NT2/D1 (cell line): ENCODE measurements around the gene PLCG2.
A peak's percentile ranks its signal among the peaks of the same experiment; 100 is the strongest.

ENCODE experiments used
- DNase-seq: peaks from one replicate; pipeline ENCODE4 v3.0.0-alpha.2; 2011; ENCODE audit warnings: low read depth, low spot score
- H3K27me3 ChIP-seq: 2 replicates; pipeline ENCODE4 v1.6.0; 2011; ENCODE audit warnings: mild to moderate bottlenecking; ENCODE audit not compliant: insufficient read length, insufficient read depth
- H3K36me3 ChIP-seq: 2 replicates; pipeline ENCODE4 v1.6.1; 2011; ENCODE audit warnings: mild to moderate bottlenecking, low read length, mixed read lengths; ENCODE audit not compliant: insufficient read depth, insufficient read length
- H3K4me1 ChIP-seq: 2 replicates; pipeline ENCODE4 v1.5.1; 2011; ENCODE audit not compliant: insufficient read depth, insufficient read length
- H3K4me3 ChIP-seq: 2 replicates; pipeline ENCODE4 v1.5.1; 2011; ENCODE audit warnings: low read depth; ENCODE audit not compliant: insufficient read length
- H3K9ac ChIP-seq: 2 replicates; pipeline ENCODE4 v1.6.0; 2011; ENCODE audit warnings: low read depth; ENCODE audit not compliant: insufficient read length
- H3K9me3 ChIP-seq: 2 replicates; pipeline ENCODE4 v1.5.1; 2011; ENCODE audit warnings: mild to moderate bottlenecking, low read length; ENCODE audit not compliant: insufficient read depth
- SUZ12 ChIP-seq: IDR thresholded peaks from 2 replicates; pipeline ENCODE4 v1.6.1; 2011; ENCODE audit not compliant: insufficient read length, insufficient read depth; ENCODE audit errors: extremely low read depth
- YY1 ChIP-seq: IDR thresholded peaks from 2 replicates; pipeline ENCODE4 v1.6.1; 2011; ENCODE audit not compliant: insufficient read length, insufficient read depth
- ZNF274 ChIP-seq: IDR thresholded peaks from 2 replicates; pipeline ENCODE4 v1.6.1; 2011; ENCODE audit warnings: mild to moderate bottlenecking, low read depth, low read length

Gene PLCG2

GRCh38 chr16:81745704-81746558 is 33.2 kb upstream of the PLCG2 start:
- Histone ChIP-seq H3K4me3 (peak overlapping the region; percentile 65), H3K4me1 (peaks cover 5% of the 10 kb centered on the region), H3K27me3 (no peaks in the 10 kb centered on the region), H3K36me3 (no peaks in the 10 kb centered on the region), H3K9ac (peak overlapping the region; percentile 61), H3K9me3 (no peaks in the 10 kb centered on the region)
- TF ChIP-seq SUZ12: no peak
- TF ChIP-seq ZNF274: no peak
- TF ChIP-seq YY1: no peak
- DNase-seq: no peak

- Histone ChIP-seq H3K9me3 (no peaks in the 10 kb centered on the region), H3K4me3 (peak overlapping the region; percentile 65), H3K9ac (peak overlapping the region; percentile 61), H3K4me1 (peaks cover 5% of the 10 kb centered on the region), H3K27me3 (no peaks in the 10 kb centered on the region), H3K36me3 (no peaks in the 10 kb centered on the region)
- TF ChIP-seq YY1 (no peak), ZNF274 (no peak), SUZ12 (no peak)
- DNase-seq: no peak
Measured at GRCh38 chr16:81746566-81746965, 32.5 kb upstream of the PLCG2 start.

- Histone ChIP-seq H3K27me3 (no peaks in the 10 kb centered on the region), H3K4me1 (peaks cover 10% of the 10 kb centered on the region), H3K36me3 (no peaks in the 10 kb centered on the region), H3K9me3 (no peaks in the 10 kb centered on the region), H3K4me3 (no peak overlapping the region), H3K9ac (no peak overlapping the region)
- DNase-seq: no peak
- TF ChIP-seq ZNF274 (no peak), SUZ12 (no peak), YY1 (no peak)
Measured at GRCh38 chr16:81748476-81749198, 30.5 kb upstream of the PLCG2 start.

DNA sequence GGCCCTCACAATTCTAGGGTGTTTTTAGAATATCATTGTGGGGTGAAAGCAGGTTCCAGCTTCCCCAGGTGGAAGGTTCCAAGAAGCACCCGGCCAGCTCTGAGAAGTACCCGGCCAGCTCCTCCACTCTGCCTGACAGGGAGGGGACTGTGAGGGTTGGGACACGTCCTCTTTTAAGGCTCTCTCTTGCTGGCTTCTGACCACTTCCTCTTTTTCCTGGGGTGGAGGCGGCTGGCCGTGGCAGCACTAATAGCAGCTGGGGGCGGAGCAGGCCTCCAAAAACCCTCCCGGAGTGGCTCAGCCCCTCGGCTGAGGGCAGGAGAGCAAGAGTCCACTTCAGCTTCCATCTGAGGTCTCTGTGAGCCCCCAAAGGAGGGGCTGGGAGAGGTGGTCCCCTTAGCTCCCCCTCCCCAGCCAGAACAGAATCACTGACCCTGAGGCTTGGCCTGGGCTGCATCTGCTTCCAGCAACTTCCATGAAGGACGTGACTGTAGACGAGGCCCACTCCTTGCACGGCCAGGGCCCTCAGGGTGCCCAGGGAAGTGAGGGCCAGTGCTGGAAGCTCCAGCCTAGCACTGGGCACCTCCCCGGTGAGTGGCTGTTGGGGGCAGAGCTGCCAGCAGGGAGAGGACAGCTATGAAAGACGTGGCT is 26.7 kb upstream of the PLCG2 start:
- no peak for DNase-seq
- H3K4me3 ChIP-seq: no peak overlapping the region
- no peaks in the 10 kb centered on the region for H3K36me3 ChIP-seq
- H3K27me3 ChIP-seq: no peaks in the 10 kb centered on the region
- TF ChIP-seq YY1 (no peak), SUZ12 (no peak), ZNF274 (no peak)
- no peaks in the 10 kb centered on the region for H3K9me3 ChIP-seq
- no peak overlapping the region for H3K9ac ChIP-seq
- peaks cover 10% of the 10 kb centered on the region for H3K4me1 ChIP-seq

DNA sequence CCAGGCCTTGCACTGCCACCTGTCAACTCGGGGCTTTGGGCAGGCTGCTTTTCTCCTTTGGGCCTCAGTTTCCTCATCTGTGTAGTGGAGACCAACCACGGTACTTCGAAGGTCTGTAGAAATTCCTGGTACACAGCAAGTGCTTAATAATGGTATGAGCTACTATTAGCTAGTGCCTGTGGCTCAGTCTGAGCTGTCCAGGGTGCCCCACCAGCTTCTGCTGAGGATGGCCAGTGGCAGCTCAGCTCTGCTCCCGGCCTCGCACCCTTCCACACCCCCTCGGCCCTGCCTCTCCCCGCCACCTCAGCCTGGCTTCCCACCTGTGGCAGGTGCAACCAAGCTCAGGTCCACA is 26.2 kb upstream of the PLCG2 start:
- Histone ChIP-seq H3K4me3 (no peak overlapping the region), H3K9me3 (no peaks in the 10 kb centered on the region), H3K27me3 (no peaks in the 10 kb centered on the region), H3K9ac (no peak overlapping the region), H3K36me3 (no peaks in the 10 kb centered on the region), H3K4me1 (peaks cover 10% of the 10 kb centered on the region)
- no peak for TF ChIP-seq SUZ12
- TF ChIP-seq YY1: no peak
- no peak for TF ChIP-seq ZNF274
- DNase-seq: no peak

DNA sequence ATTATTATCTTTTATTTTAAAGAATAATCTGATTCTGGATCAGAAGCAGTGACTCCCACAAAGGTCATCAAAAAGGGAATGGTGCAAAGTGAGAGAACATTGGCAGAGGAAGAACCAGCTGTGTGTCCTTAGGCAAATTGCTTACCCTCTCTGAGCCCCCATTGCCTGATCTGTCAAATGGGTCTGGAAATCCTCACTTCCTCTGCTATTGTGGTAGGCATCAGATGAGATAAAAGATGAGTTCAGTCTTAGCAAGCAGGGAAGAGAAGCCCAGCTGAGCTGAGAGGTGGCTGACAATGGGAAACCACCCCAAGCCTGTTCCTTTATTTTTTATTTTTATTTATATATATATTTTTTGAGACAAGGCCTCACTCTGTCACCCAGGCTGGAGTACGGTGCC is 24.2 kb upstream of the PLCG2 start:
- TF ChIP-seq YY1: no peak
- no peak for TF ChIP-seq SUZ12
- TF ChIP-seq ZNF274: no peak

DNA sequence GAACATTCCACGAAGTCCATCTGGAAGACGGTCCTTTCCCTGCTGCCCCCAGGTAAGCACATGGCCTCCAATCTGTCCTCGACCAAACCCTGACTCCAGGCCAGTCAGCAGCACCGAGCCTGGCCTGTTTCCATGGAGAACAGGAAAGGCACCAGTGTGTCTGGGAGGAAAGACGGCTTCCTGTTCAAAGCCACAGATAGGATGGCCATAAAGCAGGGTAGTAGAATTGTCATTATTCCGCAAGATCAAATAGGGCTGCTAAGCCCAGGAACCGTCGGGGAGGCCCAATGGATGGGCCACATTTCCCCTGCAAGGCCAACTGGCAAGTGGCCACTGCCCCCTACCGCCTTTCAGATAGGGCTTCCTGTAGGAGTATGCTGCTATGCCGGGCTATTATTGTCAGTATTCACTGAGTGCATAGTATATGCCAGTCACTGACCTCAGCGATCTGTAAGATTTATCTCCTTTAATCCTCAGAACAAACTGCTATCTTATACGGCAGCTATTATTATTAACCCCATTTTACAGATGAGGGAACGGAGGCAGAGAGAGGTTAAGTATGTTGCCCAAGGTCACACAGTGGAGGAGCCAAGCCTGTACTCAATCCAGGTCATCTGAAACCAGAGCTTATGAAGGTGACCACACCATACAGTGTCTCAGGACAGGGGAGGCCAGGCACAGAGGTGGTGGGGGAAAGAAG is 23.0 kb upstream of the PLCG2 start:
- no peak for DNase-seq
- Histone ChIP-seq H3K36me3 (no peaks in the 10 kb centered on the region), H3K4me1 (peaks cover 4% of the 10 kb centered on the region), H3K4me3 (no peak overlapping the region), H3K9ac (no peak overlapping the region), H3K9me3 (no peaks in the 10 kb centered on the region), H3K27me3 (no peaks in the 10 kb centered on the region)
- no peak for TF ChIP-seq YY1
- TF ChIP-seq ZNF274: no peak
- TF ChIP-seq SUZ12: no peak

More for the DNA sequence above, 24.2 kb upstream of the PLCG2 start:
- Histone ChIP-seq H3K9ac (no peak overlapping the region), H3K27me3 (no peaks in the 10 kb centered on the region), H3K36me3 (no peaks in the 10 kb centered on the region), H3K9me3 (no peaks in the 10 kb centered on the region), H3K4me1 (peaks cover 4% of the 10 kb centered on the region), H3K4me3 (no peak overlapping the region)
- no peak for DNase-seq
